GM23338 (cell line): Measurements from ENCODE around the gene OR6K3.

Experiments used
- CREB1 ChIP-seq: fragments of 250-450 bp; sonication (Bioruptor Pico); IDR thresholded peaks from 2 replicates; pipeline ENCODE4 v1.5.0; 2020; ENCODE audit warnings: low read depth, mild to moderate bottlenecking, moderate library complexity
- EZH2 ChIP-seq: fragments of 200-600 bp; sonication (generic); IDR thresholded peaks from one replicate; pipeline ENCODE4 v1.8.0; 2017; ENCODE audit warnings: antibody characterized with exemption, mild to moderate bottlenecking, low read depth; ENCODE audit not compliant: unreplicated experiment
- EZH2phosphoT487 ChIP-seq: fragments of 200-600 bp; sonication (generic); IDR thresholded peaks from one replicate; pipeline ENCODE4 v1.8.1; 2018; ENCODE audit warnings: antibody characterized with exemption; ENCODE audit not compliant: unreplicated experiment
- POLR2AphosphoS5 ChIP-seq: IDR thresholded peaks from 2 replicates; pipeline ENCODE4 v1.6.1; 2016; ENCODE audit warnings: antibody characterized with exemption, low read depth
- ZNF331 ChIP-seq: fragments of 250-450 bp; sonication (Bioruptor Pico); IDR thresholded peaks from 2 replicates; pipeline ENCODE4 v1.5.0; 2020; ENCODE audit warnings: low read depth, mild to moderate bottlenecking, moderate library complexity
- TF ChIP-seq, protein P1 (sequence below), 2 experiments: fragments of 200-600 bp in 1 of 2; sonication (generic) in 1 of 2; conservative IDR thresholded peaks; 2 replicates each; pipeline versions ENCODE4 v1.5.1 to v1.6.1; 2016 to 2017; ENCODE audit warnings: antibody characterized with exemption in 2 of 2, low read depth in 2 of 2, mild to moderate bottlenecking in 2 of 2, moderate library complexity in 1 of 2

DNA sequence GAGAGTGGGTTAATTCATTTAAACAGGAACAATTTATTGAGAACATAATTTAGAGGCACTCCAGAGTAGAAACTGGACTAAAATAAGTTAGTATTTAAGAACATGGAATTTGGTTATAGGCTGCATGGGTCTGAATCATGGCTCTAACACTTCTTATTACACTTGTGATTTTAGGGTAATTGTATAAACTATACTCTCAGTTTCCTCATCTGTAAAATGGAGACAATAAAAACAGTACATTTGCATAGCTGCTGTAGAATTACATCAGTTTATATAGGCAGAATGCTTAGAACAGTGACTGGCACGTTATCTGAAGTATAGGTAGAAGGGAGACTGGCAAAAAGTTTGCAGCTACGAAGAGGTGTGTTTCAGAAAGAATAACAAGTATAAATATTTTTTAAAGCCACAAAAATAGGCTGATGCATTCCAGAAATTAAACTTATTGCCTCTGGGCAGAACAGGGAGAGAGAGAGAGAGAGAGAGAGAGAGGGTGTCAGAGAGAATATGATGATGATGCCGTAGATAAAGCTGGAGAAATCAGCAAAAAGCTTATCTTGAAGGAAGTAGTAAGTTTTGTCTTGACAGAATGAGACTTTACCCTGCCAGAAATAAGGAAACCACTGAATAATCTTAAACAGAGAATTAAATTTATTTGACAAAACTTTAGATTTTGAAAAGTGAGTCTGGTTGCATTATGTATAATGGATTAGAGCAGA is 8.1 kb upstream of the OR6K3 start:
- TF ChIP-seq, protein P1, sequence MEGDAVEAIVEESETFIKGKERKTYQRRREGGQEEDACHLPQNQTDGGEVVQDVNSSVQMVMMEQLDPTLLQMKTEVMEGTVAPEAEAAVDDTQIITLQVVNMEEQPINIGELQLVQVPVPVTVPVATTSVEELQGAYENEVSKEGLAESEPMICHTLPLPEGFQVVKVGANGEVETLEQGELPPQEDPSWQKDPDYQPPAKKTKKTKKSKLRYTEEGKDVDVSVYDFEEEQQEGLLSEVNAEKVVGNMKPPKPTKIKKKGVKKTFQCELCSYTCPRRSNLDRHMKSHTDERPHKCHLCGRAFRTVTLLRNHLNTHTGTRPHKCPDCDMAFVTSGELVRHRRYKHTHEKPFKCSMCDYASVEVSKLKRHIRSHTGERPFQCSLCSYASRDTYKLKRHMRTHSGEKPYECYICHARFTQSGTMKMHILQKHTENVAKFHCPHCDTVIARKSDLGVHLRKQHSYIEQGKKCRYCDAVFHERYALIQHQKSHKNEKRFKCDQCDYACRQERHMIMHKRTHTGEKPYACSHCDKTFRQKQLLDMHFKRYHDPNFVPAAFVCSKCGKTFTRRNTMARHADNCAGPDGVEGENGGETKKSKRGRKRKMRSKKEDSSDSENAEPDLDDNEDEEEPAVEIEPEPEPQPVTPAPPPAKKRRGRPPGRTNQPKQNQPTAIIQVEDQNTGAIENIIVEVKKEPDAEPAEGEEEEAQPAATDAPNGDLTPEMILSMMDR (conservative IDR thresholded peaks at IDR 0.05; ENCODE audit: low read depth in 2 of 2), result no peak
- TF ChIP-seq POLR2AphosphoS5, result no peak
- TF ChIP-seq EZH2, result no peak
- no peak for TF ChIP-seq EZH2phosphoT487
- TF ChIP-seq CREB1 (CRISPR knock-in tag), result no peak
- no peak for TF ChIP-seq ZNF331 (CRISPR knock-in tag)
